Loucy (cell line): ENCODE results near the gene CTNNBIP1.

Experiments used
- EZH2phosphoT487 ChIP-seq: fragments of 200-600 bp; IDR thresholded peaks from 2 replicates; pipeline ENCODE4 v1.6.1; 2018; ENCODE audit warnings: antibody characterized with exemption, mild to moderate bottlenecking, moderate library complexity, borderline replicate concordance
- TF ChIP-seq, protein P1 (sequence below): fragments of 200-600 bp; sonication (generic); conservative IDR thresholded peaks from 2 replicates; pipeline ENCODE4 v1.5.1; 2014; ENCODE audit warnings: mild to moderate bottlenecking, antibody characterized with exemption, low read length

GRCh38 chr1:9844756-9845155 is 65.3 kb downstream of the CTNNBIP1 start:
- TF ChIP-seq, protein P1, sequence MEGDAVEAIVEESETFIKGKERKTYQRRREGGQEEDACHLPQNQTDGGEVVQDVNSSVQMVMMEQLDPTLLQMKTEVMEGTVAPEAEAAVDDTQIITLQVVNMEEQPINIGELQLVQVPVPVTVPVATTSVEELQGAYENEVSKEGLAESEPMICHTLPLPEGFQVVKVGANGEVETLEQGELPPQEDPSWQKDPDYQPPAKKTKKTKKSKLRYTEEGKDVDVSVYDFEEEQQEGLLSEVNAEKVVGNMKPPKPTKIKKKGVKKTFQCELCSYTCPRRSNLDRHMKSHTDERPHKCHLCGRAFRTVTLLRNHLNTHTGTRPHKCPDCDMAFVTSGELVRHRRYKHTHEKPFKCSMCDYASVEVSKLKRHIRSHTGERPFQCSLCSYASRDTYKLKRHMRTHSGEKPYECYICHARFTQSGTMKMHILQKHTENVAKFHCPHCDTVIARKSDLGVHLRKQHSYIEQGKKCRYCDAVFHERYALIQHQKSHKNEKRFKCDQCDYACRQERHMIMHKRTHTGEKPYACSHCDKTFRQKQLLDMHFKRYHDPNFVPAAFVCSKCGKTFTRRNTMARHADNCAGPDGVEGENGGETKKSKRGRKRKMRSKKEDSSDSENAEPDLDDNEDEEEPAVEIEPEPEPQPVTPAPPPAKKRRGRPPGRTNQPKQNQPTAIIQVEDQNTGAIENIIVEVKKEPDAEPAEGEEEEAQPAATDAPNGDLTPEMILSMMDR, result no peak
- TF ChIP-seq EZH2phosphoT487, result no peak
